Hematopoietic multipotent progenitor cell treated with erythropoietin and hydrocortisone succinate and interleukin-3 and kit ligand, for 15 days (in vitro differentiated cells): ENCODE results near the gene KRTAP10-7.
"Not testable (repeated sequence)": the region's sequence is repeated elsewhere in the genome, so short reads cannot be mapped to it uniquely, and the experiment has no call there.

ENCODE experiments used
- DNase-seq: peaks from one replicate; pipeline ENCODE4 v3.0.0-alpha.2; 2015; ENCODE audit warnings: low spot score

KRTAP10-7 gene

GRCh38 chr21:44600118-44600978 lies at the start of gene KRTAP10-7:
KRTAP10-7 (plus strand) TSS chr21:44600597; CDS start chr21:44600622, 25 bp downstream.
- not testable (repeated sequence) for DNase-seq

- no peak for DNase-seq
Measured at GRCh38 chr21:44550807-44551206, 49.6 kb upstream of the KRTAP10-7 start.

- no peak for DNase-seq
Measured at GRCh38 chr21:44551340-44551961, 48.9 kb upstream of the KRTAP10-7 start, which contains the start of gene KRTAP10-2. KRTAP10-2 (minus strand) TSS chr21:44551505; CDS start chr21:44551458, 47 bp downstream.

- DNase-seq = no peak
Measured at GRCh38 chr21:44552136-44552535, 48.3 kb upstream of the KRTAP10-7 start.

GRCh38 chr21:44552681-44553080 lies 47.7 kb upstream of the KRTAP10-7 start:
- DNase-seq = no peak

- no peak for DNase-seq
Measured at GRCh38 chr21:44555200-44555875, 45.1 kb upstream of the KRTAP10-7 start.

- DNase-seq = no peak
Measured at GRCh38 chr21:44556879-44557278, 43.5 kb upstream of the KRTAP10-7 start.

- DNase-seq = no peak
Measured at GRCh38 chr21:44557491-44558328, 42.7 kb upstream of the KRTAP10-7 start.

- not testable (repeated sequence) for DNase-seq
Measured at GRCh38 chr21:44558329-44558675, 42.1 kb upstream of the KRTAP10-7 start.

- no peak for DNase-seq
Measured at GRCh38 chr21:44558695-44559094, 41.7 kb upstream of the KRTAP10-7 start, which contains the start of gene KRTAP10-3. KRTAP10-3 (minus strand) TSS chr21:44558795; CDS start chr21:44558715, 80 bp downstream.

GRCh38 chr21:44564099-44564498 lies 36.3 kb upstream of the KRTAP10-7 start:
- DNase-seq = no peak

- DNase-seq = no peak
Measured at GRCh38 chr21:44564886-44565598, 35.4 kb upstream of the KRTAP10-7 start.

GRCh38 chr21:44566403-44566802 lies 34.0 kb upstream of the KRTAP10-7 start:
- no peak for DNase-seq

GRCh38 chr21:44567481-44568171 lies 32.8 kb upstream of the KRTAP10-7 start:
- no peak for DNase-seq

- no peak for DNase-seq
Measured at GRCh38 chr21:44568261-44568660, 32.1 kb upstream of the KRTAP10-7 start.

GRCh38 chr21:44568667-44569556 lies 31.5 kb upstream of the KRTAP10-7 start:
- DNase-seq = no peak

- no peak for DNase-seq
Measured at GRCh38 chr21:44569861-44570517, 30.4 kb upstream of the KRTAP10-7 start.

GRCh38 chr21:44571296-44571695 lies 29.1 kb upstream of the KRTAP10-7 start:
- DNase-seq = no peak
